ENCODE data around the gene RIPPLY3.
"Not testable (repeated sequence)": the region's sequence is repeated elsewhere in the genome, so short reads cannot be mapped to it uniquely, and the experiment has no call there.

Gene RIPPLY3

GRCh38 chr21:37026499-37026898, 20.0 kb downstream of the RIPPLY3 start:
- no peak for DNase-seq

DNA sequence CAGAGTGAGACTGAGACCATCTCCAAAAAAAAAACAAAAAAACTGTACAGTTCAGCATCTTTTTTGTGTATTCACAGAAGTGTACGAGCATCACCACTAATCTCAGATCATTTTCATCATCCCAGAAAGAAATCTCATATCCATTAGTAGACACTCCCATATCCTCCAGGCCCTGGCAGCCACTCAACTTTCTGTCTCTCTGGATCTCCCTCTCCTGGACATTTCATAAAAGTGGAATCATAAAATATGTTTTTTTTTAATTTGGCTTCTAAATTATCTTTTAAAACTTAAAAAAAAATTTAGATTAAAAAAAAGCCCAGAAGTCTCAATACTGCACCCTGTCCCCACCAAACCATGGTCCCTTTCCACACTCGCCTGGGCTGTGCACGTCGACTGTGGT, 22.1 kb downstream of the RIPPLY3 start:
- no peak for DNase-seq

DNA sequence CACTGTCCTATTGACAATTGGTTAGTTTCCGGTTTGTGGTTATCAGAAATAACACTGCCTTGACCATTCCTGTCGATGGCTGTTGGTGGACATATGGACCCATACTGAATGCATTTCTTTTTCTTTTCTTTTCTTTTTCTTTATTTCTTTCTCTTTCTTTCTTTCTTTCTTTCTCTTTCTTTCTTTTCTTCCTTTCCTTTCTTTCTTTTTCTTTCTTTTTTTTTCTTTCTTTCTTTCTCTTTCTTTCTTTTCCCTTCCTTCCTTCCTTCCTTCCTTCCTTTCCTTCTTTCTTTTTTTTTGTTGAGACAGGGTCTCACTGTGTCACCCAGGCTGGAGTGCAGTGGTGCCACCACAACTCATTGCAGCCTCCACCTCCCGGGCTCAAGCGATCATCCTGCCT, 24.4 kb downstream of the RIPPLY3 start:
- DNase-seq, result no peak

- DNase-seq, result no peak
These were observed 25.8 kb downstream of the RIPPLY3 start for GRCh38 chr21:37032293-37032692.

DNA sequence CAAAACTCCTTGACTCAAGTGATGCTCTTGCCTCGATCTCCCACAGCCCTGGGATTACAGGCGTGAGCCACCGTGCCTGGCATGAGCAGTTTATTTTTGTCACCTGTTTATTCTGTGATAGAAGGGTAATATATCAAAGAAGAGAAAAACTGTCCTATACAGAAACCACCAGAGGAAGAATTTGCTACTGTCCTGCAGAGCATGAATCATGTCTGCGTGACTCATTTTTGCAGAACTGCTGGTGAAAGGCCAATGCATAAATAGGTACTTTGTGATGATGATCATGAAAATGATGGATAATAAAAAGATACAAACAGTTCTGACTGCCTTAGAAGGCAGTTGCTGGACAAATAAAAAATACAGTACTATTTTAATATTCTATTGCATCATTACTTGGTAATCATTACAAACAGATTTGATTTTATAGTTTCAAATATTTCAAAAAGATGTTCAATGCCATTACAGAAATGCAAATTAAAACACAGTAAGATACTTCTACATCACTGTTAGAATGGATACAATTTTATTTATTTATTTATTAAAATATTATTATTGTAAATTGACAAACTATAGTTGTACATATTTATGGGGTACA, 26.5 kb downstream of the RIPPLY3 start:
- no peak for DNase-seq

GRCh38 chr21:37034394-37034793, 27.9 kb downstream of the RIPPLY3 start:
- not testable (repeated sequence) for DNase-seq

DNA sequence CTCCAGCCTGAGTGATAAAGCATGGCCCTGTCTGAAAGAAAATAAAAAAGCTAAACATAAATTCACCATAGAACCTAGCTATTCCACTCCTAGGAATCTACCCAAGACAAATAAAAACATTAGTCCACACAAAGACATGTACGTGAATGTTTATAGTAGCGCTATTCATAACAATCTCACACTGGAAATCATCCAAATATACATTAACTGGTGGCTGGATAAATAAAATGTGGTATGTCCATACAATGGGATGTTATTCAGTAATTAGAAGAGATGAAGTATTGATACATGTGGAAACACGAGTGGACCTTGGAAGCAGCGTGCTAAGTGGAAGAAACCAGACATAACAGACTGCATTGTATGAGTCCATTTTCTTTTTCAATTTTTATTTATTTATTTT, 29.7 kb downstream of the RIPPLY3 start:
- DNase-seq, result no peak

- no peak for DNase-seq
These were observed 33.0 kb downstream of the RIPPLY3 start for GRCh38 chr21:37039411-37040075.

- no peak for DNase-seq
These were observed 33.7 kb downstream of the RIPPLY3 start for GRCh38 chr21:37040212-37040611.

- DNase-seq, result peak; percentile 68
These were observed 35.3 kb downstream of the RIPPLY3 start for GRCh38 chr21:37041706-37042271.

- DNase-seq, result no peak
These were observed 37.3 kb downstream of the RIPPLY3 start for GRCh38 chr21:37043818-37044217.

DNA sequence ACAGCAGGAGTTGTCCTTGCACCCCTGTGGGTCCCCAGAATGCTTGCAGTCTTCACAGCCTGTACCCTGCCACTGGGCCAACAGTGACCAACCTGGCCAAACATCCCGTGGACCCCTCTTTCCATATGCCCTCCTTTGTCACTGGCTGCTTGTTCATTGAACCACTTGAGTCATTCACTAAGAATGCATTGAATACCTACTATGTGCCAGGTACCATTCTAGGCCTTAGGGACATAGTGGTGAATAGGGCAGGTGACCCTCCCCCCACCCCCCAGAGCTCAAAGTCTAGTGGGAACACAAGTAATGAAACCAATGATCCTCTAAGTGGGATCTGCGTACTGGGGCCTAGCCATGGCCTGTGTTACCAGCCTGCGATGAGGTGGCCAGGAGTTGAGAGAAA, 38.1 kb downstream of the RIPPLY3 start:
- no peak for DNase-seq

- no peak for DNase-seq
These were observed 38.6 kb downstream of the RIPPLY3 start for GRCh38 chr21:37045149-37045548.

DNA sequence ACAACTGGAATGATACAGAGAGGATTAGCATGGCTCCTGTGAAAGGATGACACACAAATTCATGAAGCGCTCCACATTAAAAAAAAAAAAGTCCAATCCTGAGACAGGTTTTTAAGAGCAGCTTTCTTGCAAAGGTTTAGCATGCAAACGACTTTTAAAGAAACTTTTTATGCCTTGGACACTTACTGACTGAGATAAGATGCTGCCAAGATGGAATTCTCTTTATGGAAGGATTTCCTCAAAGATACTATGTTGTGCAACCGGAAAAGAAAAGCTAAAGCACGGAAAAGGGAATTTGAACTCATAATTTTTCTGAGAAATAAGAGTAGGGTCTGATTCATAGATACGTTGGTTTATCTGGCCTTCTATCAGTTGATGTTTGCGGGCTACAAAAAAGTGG, 39.1 kb downstream of the RIPPLY3 start:
- DNase-seq, result no peak

DNA sequence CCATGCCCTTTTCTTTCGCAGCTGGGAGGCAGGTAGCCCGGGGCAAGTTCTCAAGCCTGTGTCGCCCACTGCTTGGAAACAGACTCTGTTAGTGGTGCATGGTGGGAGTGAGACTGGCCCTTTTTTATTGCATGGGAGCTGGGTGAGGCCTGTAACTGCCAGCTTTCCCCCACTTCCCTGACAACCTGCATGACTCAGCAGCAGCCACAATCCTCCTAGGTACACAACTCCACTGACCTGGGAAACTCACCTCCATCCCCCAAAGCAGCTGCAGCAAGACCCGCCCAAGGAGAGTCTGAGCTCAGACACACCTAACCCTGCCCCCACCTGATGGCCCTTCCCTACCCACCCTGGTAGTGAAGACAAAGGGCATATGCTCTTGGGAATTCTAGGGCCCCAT, 40.6 kb downstream of the RIPPLY3 start:
- peak; percentile 80 for DNase-seq

GRCh38 chr21:37049741-37050140, 43.2 kb downstream of the RIPPLY3 start:
- not testable (repeated sequence) for DNase-seq

DNA sequence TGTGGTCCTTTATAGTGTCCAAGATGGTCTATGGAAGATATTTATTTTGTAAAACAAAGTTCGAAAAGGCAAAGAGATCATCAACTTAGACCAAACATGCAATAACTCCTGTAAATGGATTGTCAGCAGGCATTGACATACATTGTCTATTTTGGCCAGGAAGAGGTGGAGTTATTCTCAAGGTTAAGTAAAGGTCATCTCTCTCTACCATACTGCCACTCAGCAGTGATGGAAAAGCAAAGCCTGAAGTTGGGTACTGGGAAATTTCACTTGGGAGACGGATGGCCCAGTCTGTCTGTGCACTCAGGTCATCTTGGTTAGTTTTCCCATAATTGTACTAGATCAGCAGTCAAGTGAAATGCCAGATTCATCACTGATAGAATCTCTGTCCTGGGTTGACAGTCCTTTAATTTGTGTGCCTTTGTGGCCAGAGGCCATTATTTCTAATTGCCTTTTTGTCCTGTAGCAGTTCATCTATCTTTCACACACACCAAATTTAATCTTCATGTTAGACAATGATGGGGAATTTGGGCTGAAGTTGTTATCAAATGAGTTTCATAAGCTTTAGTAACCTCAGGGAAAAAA, 48.9 kb downstream of the RIPPLY3 start:
- no peak for DNase-seq

DNA sequence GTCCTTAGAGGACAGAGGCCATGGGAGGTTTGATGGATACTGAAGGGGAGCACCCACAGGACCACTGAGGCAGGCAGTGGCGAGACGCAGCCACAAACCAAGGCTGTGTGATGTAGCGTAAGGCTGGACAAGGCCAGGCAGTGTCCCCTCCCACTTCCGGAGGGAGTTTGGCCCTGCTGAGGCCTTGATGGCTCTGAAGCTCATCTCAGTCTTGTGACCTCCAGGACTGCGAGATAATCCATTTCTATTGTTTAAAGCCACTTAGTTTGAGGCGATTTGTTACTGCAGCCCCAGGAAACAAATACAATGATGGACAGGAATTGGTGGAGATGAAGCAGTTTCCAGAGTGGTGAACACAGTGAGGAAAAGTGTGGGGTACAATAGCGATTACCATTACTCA, 51.1 kb downstream of the RIPPLY3 start:
- DNase-seq, result no peak

DNA sequence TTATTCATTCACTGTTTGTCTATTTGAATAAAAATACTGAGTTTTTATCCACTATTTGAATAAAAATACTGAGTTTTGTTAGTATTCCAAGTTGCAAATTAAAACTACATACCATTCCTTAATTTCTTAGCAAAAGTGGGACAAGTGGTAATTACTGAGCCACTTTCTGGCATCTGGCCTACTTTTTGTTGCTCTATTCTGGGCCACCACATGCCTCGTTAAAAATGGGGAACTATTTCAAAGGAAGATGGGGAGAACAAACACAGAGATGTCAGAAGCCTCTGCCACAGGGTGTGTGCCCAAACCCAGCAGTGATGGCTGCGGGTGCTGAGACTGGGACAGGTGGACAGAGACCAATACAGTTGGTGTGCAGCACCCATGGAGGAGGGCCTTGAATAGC, 51.8 kb downstream of the RIPPLY3 start:
- DNase-seq, result no peak

DNA sequence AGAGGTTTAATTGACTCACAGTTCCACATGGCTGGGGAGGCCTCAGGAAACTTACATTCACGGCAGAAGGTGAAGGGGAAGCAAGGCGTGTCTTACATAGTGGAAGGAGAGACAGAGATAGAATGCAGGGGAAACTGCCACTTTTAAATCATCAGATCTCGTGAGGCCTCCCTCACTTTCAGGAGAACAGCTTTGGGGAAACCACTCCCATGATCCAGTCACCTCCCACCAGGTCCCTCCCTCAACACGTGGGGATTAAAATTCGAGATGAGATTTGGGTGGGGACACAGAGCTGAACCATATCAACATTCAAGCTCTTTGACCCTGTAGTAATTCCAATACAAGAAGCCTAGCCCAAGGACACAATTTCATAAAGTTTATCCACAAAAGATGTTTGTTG, 52.7 kb downstream of the RIPPLY3 start:
- DNase-seq, result no peak

DNA sequence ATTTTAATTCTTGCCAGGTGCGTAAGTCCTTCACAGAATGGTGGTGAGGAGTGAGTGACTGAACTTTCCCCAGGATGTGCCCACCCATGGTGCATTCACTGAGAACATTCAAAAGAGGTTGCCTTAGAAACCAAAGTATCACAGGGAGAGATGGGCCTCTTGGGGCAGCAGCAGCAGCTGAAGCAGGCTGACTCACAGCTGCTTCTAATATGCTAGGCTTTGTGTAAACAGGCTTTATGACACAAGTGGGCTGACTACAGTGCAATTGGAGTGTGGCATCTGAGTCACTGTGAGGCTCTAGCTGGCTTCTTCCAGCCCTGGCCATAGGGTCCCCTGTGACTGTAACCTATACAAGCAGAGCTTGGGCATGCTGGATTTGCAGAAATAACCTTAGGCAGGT, 53.8 kb downstream of the RIPPLY3 start:
- peak; percentile 99 for DNase-seq

DNA sequence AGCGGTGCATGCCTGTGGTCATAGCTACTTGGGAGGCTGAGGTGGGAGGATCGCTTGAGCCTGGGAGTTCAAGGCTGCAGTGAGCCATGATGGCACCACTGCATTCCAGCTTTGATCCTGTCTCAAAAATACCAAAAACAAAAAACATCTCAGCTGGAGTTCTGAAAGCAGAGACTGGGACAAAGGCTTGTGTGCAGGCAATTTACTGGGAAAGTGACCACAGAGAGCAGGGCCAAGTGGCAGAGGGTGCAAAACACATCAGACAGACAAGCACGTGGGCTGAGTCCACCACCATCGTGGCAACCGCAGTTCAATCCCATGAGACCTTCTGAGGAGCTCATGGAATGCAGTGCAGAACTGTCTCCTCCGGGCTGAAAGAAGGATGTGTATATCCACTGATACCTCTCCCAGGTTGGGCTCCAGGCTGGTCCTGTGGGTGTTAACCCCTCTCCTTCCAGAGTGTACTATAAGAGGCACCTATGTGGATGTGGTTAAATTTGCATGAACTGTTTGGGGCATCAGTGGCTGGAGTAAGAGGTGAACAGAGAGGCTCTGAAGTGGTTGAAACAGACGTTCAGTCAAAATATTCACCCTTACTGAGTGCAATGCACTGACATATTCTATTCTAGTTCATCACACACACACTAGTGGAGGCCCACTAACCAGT, 55.6 kb downstream of the RIPPLY3 start:
- no peak for DNase-seq

DNA sequence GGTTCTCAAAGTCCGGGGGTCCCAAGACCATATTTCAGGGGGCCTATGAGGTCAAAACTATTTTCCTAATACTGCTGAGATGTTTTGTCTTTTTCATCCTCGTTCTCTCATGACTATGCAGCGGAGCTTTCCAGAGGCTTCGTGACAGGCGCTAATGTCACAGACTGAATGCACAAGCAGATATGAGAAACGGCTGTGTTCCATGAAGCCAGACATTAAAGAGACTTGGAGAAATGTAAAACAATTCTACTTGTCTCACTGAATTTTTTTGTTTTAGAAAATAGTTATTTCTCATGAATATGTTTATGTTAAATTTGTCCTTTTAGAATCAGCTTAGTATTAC, 56.1 kb downstream of the RIPPLY3 start:
- no peak for DNase-seq

DNA sequence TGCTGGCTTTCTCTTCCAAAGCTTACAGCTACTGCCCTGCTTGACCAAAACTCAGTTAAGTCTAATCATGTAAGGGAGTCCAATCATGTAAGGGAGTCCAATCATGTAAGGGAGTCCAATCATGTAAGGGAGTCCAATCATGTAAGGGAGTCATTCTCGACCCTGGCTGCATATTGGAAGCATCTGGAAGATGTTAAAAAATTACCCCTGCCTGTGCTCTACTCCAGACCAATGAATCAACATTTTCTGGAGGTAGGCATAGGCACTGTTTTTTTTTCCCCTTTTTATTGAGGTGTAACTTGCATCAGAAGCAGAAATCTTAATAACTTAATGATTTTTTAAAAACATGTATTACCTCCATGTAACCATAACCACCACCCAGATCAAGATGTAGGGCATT, 56.9 kb downstream of the RIPPLY3 start:
- DNase-seq, result no peak

Data from DMS153 (cell line).